Stimulated activated memory B cell treated with anti-CD40 and anti-IgM and Interleukin-4, amounts not matched to agents 10 μg/mL and 1 μg/mL and 100 μg/mL, for 72 hours (primary cell): Measurements from ENCODE around the gene IL20RA.
"Not testable (repeated sequence)": the region's sequence is repeated elsewhere in the genome, so short reads cannot be mapped to it uniquely, and the experiment has no call there.

ENCODE experiments used
- ATAC-seq: fragments of 150-1000 bp; cut with Tn5 transposase; 2 replicates; pipeline ENCODE4 v1.10.0; 2021
- H3K27ac Mint-ChIP-seq: one replicate; pipeline ENCODE4 v1.8.0; 2022; ENCODE audit warnings: mild to moderate bottlenecking, mixed read lengths
- H3K27me3 Mint-ChIP-seq: one replicate; pipeline ENCODE4 v1.8.0; 2022; ENCODE audit warnings: mixed read lengths
- H3K36me3 Mint-ChIP-seq: one replicate; pipeline ENCODE4 v1.8.0; 2022; ENCODE audit warnings: mixed read lengths
- H3K4me1 Mint-ChIP-seq: one replicate; pipeline ENCODE4 v1.8.0; 2022; ENCODE audit warnings: mixed read lengths
- H3K4me3 Mint-ChIP-seq: one replicate; pipeline ENCODE4 v1.8.0; 2022; ENCODE audit warnings: mild to moderate bottlenecking, moderate library complexity, mixed read lengths
- H3K9me3 Mint-ChIP-seq: one replicate; pipeline ENCODE4 v1.8.0; 2022; ENCODE audit warnings: mixed read lengths

The IL20RA gene

DNA sequence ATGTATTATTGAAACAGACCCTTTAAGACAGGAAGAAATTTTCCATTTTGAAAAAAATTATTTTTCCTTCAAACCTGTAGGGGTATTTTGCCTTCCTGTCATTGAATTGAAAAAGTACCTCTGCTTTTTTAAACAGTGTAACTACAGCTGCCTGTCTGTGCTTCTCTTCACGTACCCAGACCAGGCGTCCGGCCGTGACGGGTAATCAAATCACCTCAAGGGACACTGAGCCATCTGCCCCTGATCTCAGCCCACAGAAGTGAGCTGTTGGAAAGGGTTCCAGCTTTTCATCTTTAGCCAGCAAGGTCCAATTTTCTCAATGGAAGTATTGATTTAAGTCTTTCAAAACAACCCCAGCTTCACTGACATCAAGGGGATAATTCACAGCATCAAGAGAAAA, 64.7 kb downstream of the IL20RA start:
- no peaks in the 10 kb centered on the region for H3K9me3 Mint-ChIP-seq
- H3K4me3 Mint-ChIP-seq: no peak overlapping the region
- H3K4me1 Mint-ChIP-seq: peaks cover 6% of the 10 kb centered on the region
- ATAC-seq: no peak
- H3K27ac Mint-ChIP-seq: no peak overlapping the region
- no peaks in the 10 kb centered on the region for H3K36me3 Mint-ChIP-seq
- peaks cover 12% of the 10 kb centered on the region for H3K27me3 Mint-ChIP-seq

DNA sequence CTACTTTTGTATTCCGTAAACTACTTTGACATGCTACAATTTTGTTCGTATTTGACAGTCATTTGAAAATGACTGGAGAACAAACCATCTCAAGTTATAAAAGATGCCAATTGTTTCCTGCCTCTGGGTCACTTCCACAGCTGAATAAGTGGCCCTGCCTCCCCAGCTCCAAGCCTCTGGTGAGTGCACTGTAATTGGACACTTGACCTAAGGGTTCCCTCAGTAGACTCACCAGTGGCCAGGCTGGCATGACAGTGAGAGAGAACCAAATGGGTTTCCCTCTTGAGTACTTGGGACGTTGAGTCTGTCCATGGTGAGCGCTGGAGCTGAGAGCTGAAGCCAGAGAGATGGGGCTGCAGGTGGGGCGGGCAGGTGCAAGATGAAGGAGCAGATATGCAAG, 65.6 kb downstream of the IL20RA start:
- Mint-ChIP-seq H3K36me3 (no peaks in the 10 kb centered on the region), H3K27ac (no peak overlapping the region), H3K9me3 (no peaks in the 10 kb centered on the region), H3K4me1 (peaks cover 8% of the 10 kb centered on the region), H3K4me3 (no peak overlapping the region), H3K27me3 (peaks cover 12% of the 10 kb centered on the region)
- no peak for ATAC-seq

DNA sequence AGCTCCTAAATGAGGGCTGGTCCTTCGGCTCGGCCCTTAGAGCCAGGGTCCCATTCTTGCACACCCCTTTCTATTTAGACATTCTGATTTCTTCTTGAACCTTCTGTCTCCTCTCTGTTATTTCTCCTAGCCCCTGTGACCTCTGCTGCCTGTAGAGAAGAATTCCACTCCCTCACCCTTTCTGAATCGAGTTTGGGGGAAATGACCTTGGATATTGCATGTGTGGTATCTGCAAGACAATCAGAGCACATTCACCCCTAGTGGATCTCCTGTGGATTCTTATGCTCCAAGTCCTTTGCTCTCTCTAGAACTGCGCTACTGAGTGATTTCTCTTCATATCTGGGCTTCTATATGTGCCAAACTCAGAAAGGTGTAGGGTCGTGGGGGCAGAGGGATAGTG, 67.7 kb downstream of the IL20RA start:
- Mint-ChIP-seq H3K36me3 (no peaks in the 10 kb centered on the region), H3K27ac (no peak overlapping the region), H3K27me3 (peaks cover 12% of the 10 kb centered on the region), H3K9me3 (no peaks in the 10 kb centered on the region), H3K4me1 (peaks cover 8% of the 10 kb centered on the region), H3K4me3 (no peak overlapping the region)
- ATAC-seq: no peak

DNA sequence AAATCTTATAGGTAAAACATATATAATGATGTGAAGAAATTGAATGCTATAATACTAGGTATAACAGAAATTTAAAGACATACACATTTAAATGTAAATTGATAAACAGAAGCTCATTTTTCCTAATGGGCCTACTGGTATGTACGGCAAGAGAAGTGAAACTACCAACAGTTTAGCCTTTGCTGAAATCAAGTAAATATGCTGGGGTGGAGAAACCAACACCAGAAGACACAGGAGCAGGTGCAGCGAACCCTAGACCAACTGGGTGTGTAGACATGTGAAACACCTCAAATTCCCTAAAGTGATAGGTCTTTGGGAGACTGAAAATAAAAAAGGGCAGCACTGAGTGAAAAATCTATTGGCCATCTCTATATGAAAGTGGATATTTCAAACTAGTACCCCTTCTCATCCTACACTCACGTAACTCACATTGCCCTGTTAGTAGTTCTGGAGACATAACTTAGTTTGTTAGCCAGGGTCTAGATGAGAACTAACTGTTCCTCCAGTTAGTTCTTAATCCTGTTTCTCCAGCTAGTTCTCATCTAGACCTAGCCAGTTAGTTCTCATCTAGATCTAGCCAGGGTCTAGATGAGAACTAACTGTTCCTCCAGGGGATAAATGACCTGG, 69.6 kb downstream of the IL20RA start:
- no peak overlapping the region for H3K4me3 Mint-ChIP-seq
- no peak overlapping the region for H3K27ac Mint-ChIP-seq
- ATAC-seq: peak; percentile 51

DNA sequence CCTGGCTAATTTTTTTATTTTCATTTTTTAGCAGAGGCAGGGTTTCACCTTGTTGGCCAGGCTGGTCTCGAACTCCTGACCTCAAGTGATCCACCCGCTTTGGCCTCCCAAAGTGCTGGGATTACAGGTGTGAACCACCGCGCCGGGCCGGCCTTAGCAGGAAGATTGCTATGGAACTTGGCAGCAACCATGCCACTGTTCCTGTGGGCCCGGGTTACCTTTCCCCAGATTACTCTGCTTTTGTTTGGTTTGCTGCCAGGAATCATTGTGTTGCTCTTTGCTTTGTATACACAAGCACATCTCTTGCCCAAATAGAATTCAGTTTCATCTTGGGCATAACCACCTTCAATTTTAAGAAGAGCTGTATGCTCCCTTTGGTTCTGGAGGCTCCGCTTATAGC, 71.0 kb downstream of the IL20RA start:
- not testable (repeated sequence) for H3K4me3 Mint-ChIP-seq, H3K9me3 Mint-ChIP-seq, H3K27ac Mint-ChIP-seq, H3K27me3 Mint-ChIP-seq, ATAC-seq, H3K36me3 Mint-ChIP-seq, H3K4me1 Mint-ChIP-seq

More for the DNA sequence above, 69.6 kb downstream of the IL20RA start:
- Mint-ChIP-seq H3K9me3 (no peaks in the 10 kb centered on the region), H3K27me3 (peaks cover 12% of the 10 kb centered on the region), H3K36me3 (no peaks in the 10 kb centered on the region), H3K4me1 (peaks cover 8% of the 10 kb centered on the region)

DNA sequence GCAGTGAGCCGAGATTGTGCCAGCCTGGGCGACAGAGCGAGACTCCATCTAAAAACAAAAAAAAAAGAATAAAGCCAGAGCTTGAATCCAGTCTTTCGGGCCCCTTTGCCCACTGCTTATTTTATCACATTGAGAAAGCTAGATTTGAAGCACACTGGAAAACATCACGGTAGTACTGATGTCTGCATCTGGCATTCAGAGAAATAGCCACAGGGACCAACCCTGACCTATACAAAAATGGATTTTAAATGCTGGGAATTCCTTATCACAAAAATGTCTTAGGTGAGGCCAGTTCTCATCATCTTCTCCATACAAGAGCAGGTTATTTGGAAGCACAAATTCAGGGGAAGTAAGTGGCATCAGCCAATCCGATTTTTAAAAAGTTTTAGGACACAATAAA, 73.2 kb downstream of the IL20RA start:
- H3K9me3 Mint-ChIP-seq: no peaks in the 10 kb centered on the region
- peaks cover 14% of the 10 kb centered on the region for H3K4me1 Mint-ChIP-seq
- no peak for ATAC-seq
- no peak overlapping the region for H3K27ac Mint-ChIP-seq
- H3K36me3 Mint-ChIP-seq: no peaks in the 10 kb centered on the region
- peaks cover 25% of the 10 kb centered on the region for H3K27me3 Mint-ChIP-seq
- no peak overlapping the region for H3K4me3 Mint-ChIP-seq

DNA sequence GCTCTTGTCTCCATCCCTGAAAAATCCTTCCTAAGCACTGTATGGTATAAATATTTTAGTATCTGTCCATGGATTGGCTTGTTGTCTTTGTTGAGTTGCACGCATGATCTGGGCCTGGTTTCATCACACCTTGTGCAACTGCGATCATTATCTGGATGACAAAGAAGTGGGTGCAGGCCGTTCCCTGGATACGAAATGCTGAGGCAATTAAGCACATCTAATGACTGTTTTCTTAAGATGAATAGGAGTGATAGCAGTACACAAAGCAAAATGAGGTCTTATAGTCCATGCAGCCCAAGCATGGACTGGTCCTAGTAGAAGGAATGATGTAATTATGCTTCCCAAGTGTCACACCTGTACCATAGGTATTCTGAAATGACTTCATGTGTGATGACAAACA, 74.8 kb downstream of the IL20RA start:
- Mint-ChIP-seq H3K9me3 (no peaks in the 10 kb centered on the region), H3K4me3 (no peak overlapping the region), H3K4me1 (peaks cover 6% of the 10 kb centered on the region), H3K27me3 (peaks cover 29% of the 10 kb centered on the region), H3K36me3 (no peaks in the 10 kb centered on the region), H3K27ac (no peak overlapping the region)
- ATAC-seq: no peak

DNA sequence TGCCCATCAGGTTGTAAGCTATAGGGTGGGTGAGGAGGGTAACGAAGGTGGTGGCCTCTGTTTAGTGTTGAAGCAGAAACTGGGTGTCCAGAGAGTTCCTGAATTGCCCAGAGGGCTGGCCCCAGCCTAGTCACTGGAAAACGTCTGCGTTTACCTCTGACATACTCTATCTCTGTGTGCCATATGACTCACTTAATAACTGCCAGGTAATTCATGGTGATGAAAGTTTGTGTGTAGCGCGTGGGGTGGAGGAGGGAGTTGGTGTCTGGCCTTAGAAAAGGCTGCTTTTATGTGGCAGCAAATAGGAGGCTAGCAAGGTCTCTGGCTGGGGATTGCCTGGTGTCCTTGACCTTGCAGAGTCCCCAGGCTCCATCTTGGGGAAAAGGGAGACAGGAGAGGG, 75.3 kb downstream of the IL20RA start:
- H3K4me3 Mint-ChIP-seq: no peak overlapping the region
- H3K27ac Mint-ChIP-seq: no peak overlapping the region
- ATAC-seq: no peak
- H3K36me3 Mint-ChIP-seq: no peaks in the 10 kb centered on the region
- H3K27me3 Mint-ChIP-seq: peaks cover 29% of the 10 kb centered on the region
- H3K4me1 Mint-ChIP-seq: peaks cover 5% of the 10 kb centered on the region
- no peaks in the 10 kb centered on the region for H3K9me3 Mint-ChIP-seq

DNA sequence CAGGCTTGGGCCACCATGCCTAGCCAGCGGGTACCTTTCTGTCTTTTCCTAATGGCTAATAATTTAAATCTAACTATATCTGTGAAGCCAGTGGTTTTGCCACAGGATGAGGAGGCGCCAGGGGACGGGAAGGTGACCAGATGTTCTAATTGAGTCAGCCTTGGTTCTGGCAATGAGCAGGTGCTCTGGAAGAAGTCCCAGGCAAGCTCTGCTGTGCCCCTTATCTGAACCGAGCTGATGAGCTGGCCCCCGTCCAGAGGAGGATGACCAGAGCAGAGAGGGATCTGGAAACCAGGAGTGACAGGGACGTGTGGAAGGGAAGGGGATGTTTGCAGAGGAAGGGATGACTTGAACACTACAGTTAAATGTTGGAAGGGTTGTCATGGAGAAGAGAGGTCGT, 75.9 kb downstream of the IL20RA start:
- Mint-ChIP-seq H3K27ac (no peak overlapping the region), H3K4me1 (peaks cover 5% of the 10 kb centered on the region), H3K36me3 (no peaks in the 10 kb centered on the region), H3K9me3 (no peaks in the 10 kb centered on the region), H3K4me3 (no peak overlapping the region), H3K27me3 (peaks cover 29% of the 10 kb centered on the region)
- ATAC-seq: no peak

DNA sequence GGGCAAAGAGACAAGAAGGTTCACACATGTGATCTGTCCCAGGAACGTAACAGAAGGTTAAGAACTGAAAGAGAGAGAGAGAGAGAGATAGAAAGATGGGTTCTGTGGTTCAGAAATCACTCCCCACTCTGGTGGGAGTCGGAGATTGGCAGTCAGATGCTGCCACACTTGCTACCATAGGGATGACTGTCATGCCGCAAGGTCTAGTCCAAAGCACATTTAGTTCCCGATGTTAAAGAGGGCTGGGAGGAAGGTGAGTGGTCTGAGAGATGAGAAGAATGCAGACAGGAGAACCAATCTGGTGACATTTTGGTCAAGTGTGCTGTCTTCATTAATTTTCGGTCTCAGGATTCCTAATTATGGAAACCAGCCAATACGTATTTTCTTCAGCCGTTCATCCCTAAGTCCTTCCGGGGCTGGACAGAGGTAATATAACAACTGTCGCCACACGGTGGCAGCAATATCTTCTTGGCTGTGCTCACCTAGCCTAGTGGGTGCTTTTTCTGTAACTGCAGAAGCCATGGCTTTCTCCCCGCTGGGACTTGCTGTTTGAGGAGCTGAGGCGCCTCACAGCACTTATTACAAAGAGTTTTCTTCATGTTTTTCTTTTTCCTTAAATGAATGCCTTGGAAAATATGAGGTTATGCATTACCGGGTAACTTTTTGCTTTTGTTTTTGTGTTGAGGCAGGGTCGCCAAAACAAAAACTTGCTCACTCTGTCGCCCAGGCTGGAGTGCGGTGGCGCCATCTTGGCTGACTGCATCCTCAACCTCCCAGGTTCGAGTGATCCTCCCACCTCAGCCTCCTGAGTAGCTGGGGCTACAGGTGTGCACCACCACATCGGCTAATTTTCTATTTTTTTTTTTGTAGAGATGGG, 76.7 kb downstream of the IL20RA start:
- Mint-ChIP-seq H3K27ac (no peak overlapping the region), H3K4me3 (no peak overlapping the region), H3K27me3 (peaks cover 29% of the 10 kb centered on the region), H3K36me3 (no peaks in the 10 kb centered on the region), H3K9me3 (no peaks in the 10 kb centered on the region), H3K4me1 (peaks cover 5% of the 10 kb centered on the region)
- ATAC-seq: peak; percentile 85

DNA sequence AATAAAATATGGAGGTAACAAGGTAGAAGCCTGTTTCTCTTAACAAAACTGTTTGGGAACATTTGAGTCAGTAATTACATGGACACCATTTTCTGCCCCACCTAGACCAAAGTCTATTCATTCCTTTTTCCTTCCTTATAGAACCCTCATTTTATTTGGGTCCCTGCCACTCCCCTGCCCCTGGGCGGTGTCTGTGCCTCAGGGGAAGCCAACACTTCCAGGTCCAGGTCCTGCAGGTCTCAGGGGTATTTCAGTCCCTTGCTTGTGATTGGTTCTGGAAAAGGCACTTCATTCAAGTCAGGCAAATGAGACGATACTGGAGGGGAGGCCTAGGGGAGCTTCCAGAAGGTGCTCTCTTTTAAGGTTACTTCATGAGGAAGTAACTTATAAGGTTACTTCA, 80.4 kb downstream of the IL20RA start:
- peaks cover 32% of the 10 kb centered on the region for H3K27me3 Mint-ChIP-seq
- H3K36me3 Mint-ChIP-seq: no peaks in the 10 kb centered on the region
- no peak overlapping the region for H3K27ac Mint-ChIP-seq
- H3K4me1 Mint-ChIP-seq: peaks cover 5% of the 10 kb centered on the region
- no peaks in the 10 kb centered on the region for H3K9me3 Mint-ChIP-seq
- no peak for ATAC-seq
- H3K4me3 Mint-ChIP-seq: no peak overlapping the region

DNA sequence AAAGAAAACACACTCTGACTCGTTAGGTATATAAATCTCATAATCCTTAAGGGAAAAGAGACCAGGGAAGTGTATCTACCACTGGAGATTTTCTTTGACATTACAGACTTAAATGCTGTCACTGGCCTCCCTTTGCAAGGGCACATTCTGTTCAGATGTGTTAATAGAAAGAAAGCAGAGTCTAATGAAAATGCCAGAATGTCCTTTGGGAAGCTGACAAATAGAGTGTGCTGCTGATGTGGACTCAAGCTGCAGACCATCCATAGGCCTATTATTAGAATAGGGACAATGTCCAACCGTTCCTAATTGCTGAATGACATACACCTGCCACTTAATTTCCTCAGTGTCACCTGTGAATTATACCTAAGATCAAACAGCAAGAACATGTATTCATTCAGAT, 81.5 kb downstream of the IL20RA start:
- Mint-ChIP-seq H3K36me3 (no peaks in the 10 kb centered on the region), H3K27me3 (peaks cover 32% of the 10 kb centered on the region), H3K9me3 (no peaks in the 10 kb centered on the region), H3K27ac (no peak overlapping the region), H3K4me3 (no peak overlapping the region), H3K4me1 (peaks cover 5% of the 10 kb centered on the region)
- no peak for ATAC-seq

DNA sequence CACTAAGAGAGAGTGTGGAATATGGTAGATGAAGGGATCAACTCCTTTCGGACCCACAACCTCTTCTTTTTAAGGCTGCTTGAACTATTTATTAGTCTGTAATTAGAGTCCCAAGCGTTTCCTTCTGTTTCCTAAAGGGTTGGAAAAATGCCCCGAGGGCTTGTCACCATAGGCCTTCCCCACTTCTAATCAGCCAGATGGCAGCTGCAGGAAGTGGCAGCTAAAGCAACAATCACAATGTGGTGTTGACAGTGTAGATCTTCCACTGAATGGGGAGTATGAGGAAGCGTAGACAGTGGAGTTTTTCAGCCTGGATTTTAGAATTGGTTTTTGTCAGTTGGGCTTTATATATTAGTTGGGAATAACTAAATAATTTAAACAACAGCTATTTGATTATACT, 82.1 kb downstream of the IL20RA start:
- peaks cover 3% of the 10 kb centered on the region for H3K4me1 Mint-ChIP-seq
- ATAC-seq: no peak
- H3K9me3 Mint-ChIP-seq: no peaks in the 10 kb centered on the region
- H3K27ac Mint-ChIP-seq: no peak overlapping the region
- H3K4me3 Mint-ChIP-seq: no peak overlapping the region
- H3K36me3 Mint-ChIP-seq: no peaks in the 10 kb centered on the region
- H3K27me3 Mint-ChIP-seq: peaks cover 27% of the 10 kb centered on the region

DNA sequence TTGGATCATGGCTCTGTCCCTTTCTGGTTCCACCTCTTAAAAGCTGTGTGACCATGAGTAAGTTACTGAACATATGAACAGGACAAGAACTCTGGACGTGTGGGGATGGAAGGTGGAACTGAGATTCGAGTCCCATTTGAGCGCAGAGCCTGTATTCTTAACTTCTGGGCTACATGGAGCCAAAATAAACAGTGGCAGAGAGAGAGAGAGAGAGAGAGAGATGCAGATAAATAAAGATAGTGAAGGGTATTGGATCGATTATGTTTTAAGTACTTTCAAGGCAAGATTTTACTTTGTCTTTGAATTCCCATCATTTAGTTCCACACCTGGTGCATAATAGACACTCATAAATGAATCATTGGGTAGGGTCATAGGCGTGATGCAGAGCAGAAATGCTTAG, 82.9 kb downstream of the IL20RA start:
- H3K27me3 Mint-ChIP-seq: peaks cover 19% of the 10 kb centered on the region
- H3K36me3 Mint-ChIP-seq: no peaks in the 10 kb centered on the region
- H3K27ac Mint-ChIP-seq: no peak overlapping the region
- no peak for ATAC-seq
- peaks cover 5% of the 10 kb centered on the region for H3K4me1 Mint-ChIP-seq
- H3K4me3 Mint-ChIP-seq: no peak overlapping the region
- H3K9me3 Mint-ChIP-seq: no peaks in the 10 kb centered on the region

DNA sequence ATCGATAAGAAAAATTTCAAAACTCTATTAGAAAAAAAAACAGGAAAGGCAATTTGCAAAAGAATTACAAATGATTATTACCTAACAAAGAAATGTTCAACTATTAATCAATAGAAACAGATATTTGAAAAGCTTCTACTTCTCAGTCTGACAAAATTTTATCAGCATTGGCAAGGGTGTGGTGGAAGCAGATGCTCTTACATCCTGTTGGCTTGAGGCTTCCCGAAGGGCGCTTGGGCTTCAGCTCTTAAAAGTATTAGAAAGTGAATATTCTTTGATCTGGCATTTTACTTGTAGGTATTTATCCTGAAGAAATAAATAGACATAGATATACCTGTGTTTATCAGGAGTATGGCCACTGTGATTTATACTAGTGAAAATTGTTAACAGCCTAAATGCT, 84.0 kb downstream of the IL20RA start:
- no peak for ATAC-seq
- H3K4me3 Mint-ChIP-seq: no peak overlapping the region
- no peaks in the 10 kb centered on the region for H3K36me3 Mint-ChIP-seq
- peaks cover 13% of the 10 kb centered on the region for H3K27me3 Mint-ChIP-seq
- no peak overlapping the region for H3K27ac Mint-ChIP-seq
- no peaks in the 10 kb centered on the region for H3K9me3 Mint-ChIP-seq
- peaks cover 7% of the 10 kb centered on the region for H3K4me1 Mint-ChIP-seq

DNA sequence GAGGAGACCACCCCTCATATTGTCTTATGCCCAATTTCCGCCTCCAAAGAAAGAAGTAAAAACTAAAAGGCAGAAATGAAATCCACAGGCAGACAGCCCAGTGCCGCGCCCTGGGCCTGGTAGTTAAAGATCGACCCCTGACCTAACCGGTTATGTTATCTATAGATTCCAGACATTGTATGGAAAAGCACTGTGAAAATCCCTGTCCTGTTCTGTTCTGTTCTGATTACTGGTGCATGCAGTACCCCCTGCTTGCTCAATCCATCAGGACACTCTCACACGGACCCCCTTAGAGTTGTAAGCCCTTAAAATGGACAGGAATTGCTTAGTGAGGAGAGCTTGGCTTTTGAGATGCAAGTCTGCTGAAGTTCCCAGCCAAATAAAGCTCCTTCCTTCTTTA, 84.8 kb downstream of the IL20RA start:
- not testable (repeated sequence) for H3K27ac Mint-ChIP-seq, H3K4me3 Mint-ChIP-seq, ATAC-seq, H3K36me3 Mint-ChIP-seq, H3K9me3 Mint-ChIP-seq, H3K4me1 Mint-ChIP-seq
- H3K27me3 Mint-ChIP-seq: peaks cover 19% of the 10 kb centered on the region
